IMR-90 (cell line): ENCODE results near the gene KRT9.

Source experiments
- TF ChIP-seq, protein P1 (sequence below): fragments of 150-350 bp; IDR thresholded peaks from 2 replicates; pipeline ENCODE4 v1.6.1; 2017; ENCODE audit warnings: mild to moderate bottlenecking, antibody characterized with exemption, low read length, low read depth
- TF ChIP-seq, protein P2 (sequence below): conservative IDR thresholded peaks from 2 replicates; pipeline ENCODE4 v1.5.1; 2012; ENCODE audit warnings: mild to moderate bottlenecking, low read depth, low read length, improper control_type of control experiment

DNA sequence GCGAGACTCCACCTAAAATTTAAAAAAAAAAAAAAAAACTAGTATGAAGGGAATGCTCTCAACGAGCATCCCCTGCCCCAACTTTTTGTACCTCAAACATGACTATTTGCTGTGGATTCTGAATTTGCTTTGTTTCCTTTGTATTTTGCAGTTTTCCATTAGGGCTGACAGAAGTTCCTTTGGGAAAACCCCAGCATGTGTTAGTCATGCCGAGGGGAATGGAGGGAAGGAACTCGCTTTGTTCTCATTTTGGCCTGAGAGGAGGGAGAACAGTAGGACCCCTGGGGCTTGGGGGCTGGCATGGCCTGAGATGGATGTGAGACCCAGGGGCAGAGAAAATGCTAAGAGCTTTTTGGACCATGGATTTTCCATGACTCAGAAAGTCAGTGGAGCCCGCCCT, 20.5 kb downstream of the KRT9 start:
- TF ChIP-seq, protein P1, sequence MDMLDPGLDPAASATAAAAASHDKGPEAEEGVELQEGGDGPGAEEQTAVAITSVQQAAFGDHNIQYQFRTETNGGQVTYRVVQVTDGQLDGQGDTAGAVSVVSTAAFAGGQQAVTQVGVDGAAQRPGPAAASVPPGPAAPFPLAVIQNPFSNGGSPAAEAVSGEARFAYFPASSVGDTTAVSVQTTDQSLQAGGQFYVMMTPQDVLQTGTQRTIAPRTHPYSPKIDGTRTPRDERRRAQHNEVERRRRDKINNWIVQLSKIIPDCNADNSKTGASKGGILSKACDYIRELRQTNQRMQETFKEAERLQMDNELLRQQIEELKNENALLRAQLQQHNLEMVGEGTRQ, result no peak
- TF ChIP-seq, protein P2, sequence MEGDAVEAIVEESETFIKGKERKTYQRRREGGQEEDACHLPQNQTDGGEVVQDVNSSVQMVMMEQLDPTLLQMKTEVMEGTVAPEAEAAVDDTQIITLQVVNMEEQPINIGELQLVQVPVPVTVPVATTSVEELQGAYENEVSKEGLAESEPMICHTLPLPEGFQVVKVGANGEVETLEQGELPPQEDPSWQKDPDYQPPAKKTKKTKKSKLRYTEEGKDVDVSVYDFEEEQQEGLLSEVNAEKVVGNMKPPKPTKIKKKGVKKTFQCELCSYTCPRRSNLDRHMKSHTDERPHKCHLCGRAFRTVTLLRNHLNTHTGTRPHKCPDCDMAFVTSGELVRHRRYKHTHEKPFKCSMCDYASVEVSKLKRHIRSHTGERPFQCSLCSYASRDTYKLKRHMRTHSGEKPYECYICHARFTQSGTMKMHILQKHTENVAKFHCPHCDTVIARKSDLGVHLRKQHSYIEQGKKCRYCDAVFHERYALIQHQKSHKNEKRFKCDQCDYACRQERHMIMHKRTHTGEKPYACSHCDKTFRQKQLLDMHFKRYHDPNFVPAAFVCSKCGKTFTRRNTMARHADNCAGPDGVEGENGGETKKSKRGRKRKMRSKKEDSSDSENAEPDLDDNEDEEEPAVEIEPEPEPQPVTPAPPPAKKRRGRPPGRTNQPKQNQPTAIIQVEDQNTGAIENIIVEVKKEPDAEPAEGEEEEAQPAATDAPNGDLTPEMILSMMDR, result no peak
